GM19452 (cell line): ENCODE data around the gene PIP5K1B.
A peak's percentile ranks its signal among the peaks of the same experiment; 100 is the strongest.

Source experiments
- ATAC-seq: cut with Tn5 transposase; IDR thresholded peaks from one replicate; pipeline ENCODE4 v1.9.1; 2021; ENCODE audit not compliant: unreplicated experiment

PIP5K1B gene

DNA sequence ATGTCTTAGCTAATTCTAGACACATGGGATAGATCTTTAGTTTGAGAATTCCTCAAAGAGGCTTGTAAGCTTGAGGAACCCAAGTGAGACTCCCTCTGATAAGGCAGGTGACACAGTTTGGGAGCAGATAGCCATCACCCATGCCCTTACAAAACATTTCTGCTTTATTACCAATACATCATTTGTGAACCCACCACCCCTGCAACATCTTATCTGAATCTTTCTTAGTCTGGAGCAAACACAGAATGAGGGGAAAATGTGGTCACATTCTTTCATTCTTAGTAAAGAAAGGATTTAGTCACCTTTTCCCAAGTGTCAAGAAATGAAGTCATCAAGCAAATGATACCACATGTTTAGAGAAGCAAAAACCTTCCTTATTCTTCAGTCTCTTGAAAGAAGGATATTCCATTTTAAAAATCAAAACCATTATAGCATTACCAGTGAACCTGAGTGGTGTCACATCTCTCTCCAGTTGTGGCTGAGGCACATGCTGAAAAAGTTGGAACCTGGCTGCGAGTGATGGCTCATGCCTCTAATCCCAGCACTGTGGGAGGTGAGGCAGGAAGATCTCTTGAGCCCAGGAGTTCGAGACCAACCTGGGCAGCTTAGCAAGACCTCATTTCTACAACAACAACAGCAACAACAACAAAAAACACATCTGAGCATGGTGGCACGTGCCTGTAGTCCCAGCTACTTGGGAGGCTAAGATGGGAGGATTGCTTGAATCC, 243.0 kb downstream of the PIP5K1B start:
- no peak for ATAC-seq

DNA sequence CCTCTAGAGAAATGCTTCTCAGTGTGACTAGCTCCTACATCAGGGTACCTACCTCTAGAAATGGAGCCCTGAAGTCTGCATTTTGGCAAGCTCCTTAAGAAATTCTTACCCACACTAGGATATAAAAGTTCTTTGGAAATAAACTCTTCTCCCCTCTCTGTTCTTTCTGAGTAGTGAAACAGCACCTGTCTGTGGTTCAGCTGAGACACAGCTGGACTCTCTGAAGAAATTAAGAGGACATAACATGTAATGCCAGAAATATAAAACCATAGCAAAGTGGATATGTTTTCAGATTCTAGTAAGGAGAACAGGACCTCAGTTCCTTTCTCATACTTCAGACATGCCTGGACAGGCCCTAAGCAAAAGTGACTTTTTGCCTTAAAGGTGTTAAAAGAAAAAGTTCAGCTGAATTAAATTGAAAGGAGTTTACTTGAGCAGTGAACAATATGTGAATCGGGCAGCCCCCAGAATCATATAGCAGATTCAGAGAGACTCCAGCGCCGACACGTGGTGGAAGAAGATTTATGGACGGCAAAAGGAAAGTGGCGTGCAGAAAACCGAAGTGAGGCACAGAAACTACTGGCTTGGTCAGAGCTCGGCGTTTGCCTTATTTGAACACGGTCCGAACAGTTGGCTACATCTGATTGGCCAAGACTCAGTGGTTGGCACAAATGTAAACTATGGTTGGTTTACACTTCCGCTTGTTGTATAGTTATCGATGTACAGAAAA, 244.4 kb downstream of the PIP5K1B start:
- ATAC-seq = no peak

DNA sequence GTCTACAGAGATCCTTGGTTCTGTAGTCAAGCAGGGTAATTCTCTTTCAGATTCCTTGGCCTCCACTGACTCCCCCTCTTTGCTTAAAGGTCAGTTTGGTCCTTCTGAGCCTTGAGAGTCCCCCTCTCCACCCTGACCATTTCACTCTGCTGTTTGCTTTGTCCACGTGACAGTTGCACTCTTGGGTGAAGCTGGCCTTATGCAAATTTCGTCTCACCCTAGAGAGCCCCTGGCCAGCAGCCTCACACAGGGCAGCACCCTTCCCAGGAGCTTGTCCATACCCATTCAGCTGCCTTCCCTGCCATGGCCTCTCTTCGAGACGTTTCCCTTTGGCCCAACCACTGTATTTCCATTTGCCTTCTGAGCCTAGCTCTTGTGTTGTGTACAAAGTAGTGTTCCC, 245.1 kb downstream of the PIP5K1B start:
- ATAC-seq = no peak

DNA sequence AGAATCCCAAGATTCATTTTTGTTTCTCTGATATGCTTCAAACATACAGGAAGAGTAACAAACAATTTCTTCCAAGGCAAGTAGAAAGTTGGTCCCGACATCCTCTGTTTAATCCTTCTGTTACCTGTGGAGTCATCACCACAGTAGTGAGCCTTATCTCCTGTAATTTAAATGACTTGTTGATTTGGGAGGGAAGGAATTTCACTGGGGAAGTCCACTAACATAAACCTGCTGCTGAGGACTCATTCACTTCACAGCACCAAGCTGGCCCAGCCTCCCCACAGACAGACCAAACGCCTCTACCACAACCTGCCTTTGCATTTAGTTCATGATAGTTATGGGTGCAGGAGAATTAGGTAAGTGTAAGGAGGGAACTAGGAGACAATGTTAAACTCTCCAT, 245.6 kb downstream of the PIP5K1B start:
- no peak for ATAC-seq

DNA sequence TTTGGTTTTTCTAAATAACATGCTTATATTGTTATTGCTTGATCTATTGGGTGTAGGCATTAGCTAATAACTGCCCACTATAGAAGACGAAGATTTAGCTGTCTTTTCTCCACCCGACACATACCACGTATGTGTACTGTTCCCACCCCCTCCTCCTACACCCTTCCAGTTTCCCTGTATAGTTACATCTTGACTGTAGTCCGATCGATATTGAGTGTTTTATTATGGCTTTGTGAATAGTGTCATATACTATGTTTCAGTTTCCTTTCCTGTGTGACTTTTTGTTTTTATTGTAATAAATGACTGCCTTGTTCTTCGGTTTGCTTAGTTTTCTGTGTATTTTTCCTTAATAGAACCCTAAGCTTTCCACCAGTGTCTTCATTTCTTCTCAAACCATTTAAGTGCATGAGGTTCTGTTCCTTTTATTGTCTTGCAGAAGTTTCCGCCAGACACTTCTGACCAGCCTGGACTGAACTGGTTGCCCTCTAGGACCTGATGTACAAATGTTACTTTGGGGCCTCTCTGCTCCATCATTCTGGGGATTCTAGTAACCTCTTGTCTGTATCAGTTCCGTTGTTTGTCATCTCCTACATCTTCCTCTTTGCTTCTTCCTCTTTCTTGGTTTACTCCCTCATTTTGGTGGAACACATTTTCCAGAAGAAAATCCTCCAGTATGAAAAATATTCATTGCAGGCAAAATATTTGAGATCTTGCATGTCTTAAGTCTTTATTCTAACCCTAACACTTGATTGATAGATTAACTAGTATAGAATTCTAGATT, 247.0 kb downstream of the PIP5K1B start:
- ATAC-seq = peak; percentile 72

DNA sequence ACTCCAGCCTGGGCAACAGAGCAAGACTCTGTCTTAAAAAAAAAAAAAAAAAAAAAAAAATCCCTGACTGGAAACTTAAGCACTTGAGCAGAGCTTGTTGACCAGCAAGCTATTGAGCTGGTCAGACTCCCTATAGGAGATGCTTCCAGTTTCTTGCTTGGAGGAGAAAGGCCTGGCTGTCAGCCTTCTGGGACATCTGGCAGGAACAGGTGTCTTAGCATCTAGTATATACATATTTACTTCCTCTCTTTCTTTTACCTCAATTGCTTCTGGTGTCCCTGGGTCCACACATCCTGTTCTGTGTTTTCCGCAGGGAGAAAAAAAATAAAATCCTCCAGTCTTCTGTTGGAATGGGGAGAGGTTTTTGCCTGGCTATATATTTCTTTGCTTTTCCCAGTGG, 248.7 kb downstream of the PIP5K1B start:
- no peak for ATAC-seq

DNA sequence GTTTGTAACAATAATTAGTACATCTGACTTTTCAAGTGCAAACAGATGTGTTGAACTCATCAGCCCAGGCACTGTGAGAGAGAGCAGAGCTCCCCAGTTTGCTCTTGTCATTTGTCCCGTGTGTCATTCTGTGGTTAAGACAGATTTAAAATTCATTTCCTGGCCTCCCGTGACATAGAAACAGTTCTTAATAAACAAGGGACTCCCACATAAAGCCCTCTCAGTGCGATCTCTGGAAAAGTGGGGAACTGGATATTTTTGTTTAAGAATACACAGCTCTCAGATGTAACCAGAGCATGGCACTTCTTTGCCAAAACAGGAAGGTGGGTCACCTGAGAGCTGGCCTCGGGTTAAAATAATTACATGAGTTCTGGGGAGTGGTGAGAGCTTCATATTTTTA, 250.3 kb downstream of the PIP5K1B start:
- no peak for ATAC-seq

DNA sequence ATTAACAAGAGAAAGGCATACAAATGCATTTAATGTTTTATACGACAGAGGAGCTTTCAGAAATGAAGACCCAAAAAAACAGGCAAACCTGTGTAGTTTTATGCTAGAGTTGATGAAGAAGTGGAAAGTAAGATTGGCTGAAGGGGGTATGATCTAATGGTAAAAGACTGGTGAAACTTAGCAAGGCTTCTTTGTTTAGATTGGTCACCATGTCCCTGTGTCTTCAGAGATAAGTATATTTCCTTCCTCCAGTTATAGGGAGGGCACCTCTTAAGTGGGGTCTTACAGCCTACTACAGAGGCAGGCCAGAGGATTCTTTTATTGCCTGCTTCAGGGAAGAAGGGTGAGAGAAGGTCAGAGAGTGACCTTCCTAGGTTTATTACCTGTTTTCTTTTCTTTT, 252.4 kb downstream of the PIP5K1B start:
- no peak for ATAC-seq

DNA sequence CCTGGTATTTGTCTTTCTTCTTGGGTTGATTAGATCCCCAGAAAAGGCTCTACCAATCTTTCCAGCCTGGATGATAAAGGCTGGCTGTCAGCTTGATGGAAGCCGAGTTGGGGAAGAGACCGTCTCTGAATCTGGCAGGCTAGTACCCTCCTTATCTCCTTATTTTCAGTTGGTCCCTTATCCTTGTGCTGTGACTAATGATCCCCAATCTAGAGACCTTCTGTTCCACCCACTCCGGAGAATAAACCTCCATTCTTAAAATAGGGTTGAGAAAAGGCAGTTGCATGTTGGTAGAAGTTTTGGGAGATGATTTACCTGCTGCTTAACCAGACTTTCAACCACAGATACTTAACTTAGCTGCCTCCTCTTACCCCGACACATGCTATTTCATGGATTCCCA, 256.5 kb downstream of the PIP5K1B start:
- peak; percentile 60 for ATAC-seq

DNA sequence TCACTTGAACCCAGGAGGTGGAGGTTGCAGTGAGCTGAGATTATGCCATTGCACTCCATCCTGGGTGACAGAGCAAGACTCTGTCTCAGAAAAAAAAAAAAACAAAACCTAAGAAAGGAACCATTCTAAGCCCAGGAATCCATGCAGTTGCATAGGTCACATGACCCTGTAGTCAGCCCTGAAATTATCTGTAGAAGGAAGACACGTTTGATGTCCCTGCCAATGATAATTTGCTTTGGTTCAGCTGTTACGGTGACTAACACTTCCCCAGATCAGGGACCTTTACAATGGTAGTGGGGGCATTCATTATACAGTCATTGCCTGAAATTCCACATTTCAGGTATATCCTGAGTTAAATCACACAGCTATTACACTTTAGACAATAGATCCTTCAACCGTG, 258.4 kb downstream of the PIP5K1B start:
- ATAC-seq = no peak

DNA sequence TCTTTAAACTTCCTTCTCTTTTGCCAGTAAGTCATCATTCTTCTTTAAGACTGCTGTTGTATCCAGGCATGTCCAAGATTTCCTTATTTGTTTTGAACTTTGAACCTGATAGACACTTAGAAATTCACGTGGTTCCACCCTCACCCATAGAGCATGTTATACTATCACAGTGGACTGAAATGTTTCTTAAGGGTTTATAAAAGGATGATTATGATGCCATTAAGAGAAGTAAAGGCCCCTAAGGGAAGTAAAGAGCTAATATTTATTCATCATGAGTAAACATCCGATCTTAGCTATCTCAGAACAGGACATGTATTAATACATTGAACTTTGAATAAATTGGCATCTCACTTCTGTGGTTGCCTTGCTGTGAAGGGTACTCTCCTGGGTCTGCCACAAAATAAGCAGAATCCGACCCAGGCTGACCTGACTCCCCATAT, 259.1 kb downstream of the PIP5K1B start:
- no peak for ATAC-seq

DNA sequence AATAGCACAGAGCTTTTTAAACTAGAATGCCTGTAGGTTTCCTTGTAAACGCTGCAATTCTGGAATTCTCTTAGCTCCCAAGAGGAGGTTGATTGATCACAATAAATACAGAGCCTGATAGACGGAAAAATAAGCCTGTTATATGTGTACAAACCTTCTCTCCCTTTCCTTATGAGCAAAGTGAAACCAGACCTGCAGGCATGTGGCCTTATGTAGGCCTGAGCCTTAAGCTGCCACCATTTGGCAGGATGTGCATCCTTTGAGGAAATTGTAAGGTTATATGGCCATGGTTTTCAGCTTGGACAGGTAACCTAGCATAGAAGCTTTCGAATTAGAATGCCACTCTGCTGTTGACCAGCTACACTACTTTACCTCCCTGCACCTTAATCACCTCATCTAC, 259.7 kb downstream of the PIP5K1B start:
- no peak for ATAC-seq

DNA sequence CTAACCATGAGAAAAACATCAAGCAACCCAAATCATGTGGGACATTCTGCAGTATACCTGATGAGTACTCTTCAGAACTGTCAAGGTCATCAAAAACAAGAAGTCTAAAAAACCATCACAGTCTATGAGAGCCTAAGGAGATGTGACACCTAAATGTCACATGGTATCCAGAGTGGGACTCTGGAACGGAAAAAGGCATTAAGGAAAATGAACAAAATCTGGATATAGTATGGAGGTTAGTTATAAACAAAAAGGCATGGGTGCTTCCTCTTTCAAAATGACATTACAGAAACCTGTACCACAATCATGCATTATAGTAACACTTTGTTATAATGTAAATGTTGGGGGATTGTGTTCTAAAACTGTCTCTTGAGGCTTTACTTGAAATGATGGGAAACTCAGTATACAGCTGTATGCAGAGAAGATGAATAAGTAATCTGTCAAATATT, 261.5 kb downstream of the PIP5K1B start:
- ATAC-seq = peak; percentile 63

DNA sequence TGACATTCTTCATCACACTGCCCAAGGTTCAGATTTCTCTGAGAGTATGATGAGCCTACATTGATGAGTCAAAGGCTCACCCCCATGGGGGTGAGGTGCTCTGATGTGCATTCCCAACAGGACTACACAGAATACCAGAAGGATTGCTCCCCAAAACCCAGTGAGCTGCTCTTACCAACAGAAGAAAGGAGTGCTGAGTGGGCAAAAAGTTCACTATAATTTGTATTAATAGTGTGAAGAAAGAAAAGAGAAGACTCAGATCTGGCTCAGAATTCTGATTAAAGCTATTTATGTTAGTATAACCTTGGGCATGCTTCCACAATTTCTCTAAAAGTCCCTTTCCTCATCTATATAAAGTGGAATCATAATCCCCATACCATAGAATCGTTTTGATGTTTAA, 262.8 kb downstream of the PIP5K1B start:
- ATAC-seq = no peak

DNA sequence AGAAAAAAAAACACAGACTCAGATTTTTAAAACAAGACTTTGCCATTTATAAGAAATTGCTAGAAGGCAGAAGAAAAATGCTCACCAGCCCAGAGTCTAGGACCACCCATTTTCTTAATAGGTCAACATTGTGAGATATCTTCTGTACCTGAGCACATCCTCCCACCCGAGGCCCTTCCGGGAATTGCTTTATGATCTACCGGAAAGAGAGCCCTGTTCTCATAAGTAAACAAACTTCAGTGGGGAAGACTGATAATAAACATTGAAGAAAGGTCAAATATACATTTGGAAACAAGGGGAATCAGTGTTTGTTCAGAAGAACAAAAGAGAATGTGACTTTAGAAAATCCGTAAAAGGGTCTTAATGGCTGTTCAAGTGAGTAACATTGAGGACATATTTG, 264.5 kb downstream of the PIP5K1B start:
- ATAC-seq = no peak

DNA sequence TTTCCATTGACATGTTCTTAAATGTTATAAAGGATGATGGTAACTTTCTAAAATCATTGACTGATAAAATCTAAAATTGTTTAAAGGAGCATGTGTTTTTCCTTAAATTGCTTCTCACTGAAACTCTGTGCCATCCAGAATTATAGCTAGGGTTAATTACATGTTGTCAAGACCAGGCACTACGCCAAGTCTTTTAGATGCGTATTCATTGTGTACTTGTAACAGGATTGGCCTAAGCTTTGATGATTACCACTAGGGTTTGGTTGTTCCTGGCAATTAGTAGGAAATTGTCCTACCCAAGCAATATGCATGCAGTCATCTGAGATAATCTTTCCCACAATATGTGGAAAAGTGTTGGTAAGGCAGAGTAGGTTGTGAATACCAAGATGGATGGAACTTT, 265.1 kb downstream of the PIP5K1B start:
- no peak for ATAC-seq

DNA sequence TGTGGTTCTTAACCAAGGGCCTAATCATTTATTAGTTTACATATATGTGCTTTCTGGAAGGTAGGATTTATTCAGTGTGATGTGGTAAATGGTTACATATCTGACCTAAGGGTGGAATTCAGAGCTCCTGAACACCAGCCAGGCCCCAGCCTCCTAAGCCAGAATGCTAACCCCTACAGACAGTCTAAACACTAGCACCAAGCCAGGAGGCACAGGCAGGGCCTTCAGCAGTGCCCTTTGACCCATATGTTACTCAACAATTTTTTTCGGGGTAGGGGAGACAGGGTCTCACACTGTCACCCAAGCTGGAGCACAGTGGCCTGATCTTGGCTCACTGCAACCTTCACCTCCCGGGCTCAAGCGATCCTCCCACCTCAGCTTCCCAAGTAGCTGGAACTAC, 268.6 kb downstream of the PIP5K1B start:
- no peak for ATAC-seq

DNA sequence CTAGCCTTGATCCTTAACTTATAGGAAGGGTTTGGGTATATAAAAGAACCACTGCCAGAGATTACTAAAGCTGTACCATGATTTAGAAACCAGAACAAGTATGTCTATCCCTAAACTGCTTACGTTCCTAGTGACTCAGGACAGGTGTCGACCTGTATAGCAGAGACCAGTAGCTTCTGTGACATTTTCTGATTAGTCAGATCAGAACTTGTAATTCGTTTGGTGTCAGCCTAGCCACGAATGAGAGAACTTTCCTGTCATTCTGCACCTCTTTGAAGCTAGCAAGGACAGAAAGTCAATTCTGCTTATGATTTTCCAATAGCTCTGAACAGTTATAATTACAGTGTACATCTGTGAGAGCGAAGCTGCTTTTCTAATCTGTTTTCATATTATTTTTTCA, 269.4 kb downstream of the PIP5K1B start:
- ATAC-seq = peak; percentile 92

DNA sequence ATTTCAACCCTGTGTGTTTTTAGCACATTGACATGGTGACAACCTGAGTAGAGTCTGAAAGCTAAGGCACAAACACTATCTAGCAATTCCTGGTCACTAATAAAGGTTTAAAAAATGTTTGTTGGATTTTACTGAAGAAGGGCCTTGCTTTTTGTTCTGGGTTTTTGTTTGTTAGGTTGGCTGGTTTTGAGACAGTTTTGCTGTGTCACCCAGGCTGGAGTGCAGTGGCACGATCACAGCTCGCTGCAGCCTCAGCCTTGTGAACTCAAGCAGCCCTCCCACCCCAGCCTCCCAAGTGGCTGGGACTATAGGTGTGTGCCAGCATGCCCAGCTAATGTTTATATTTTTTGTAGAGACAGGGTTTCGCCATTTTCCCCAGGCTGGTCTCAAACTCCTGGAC, 269.9 kb downstream of the PIP5K1B start:
- ATAC-seq = no peak

DNA sequence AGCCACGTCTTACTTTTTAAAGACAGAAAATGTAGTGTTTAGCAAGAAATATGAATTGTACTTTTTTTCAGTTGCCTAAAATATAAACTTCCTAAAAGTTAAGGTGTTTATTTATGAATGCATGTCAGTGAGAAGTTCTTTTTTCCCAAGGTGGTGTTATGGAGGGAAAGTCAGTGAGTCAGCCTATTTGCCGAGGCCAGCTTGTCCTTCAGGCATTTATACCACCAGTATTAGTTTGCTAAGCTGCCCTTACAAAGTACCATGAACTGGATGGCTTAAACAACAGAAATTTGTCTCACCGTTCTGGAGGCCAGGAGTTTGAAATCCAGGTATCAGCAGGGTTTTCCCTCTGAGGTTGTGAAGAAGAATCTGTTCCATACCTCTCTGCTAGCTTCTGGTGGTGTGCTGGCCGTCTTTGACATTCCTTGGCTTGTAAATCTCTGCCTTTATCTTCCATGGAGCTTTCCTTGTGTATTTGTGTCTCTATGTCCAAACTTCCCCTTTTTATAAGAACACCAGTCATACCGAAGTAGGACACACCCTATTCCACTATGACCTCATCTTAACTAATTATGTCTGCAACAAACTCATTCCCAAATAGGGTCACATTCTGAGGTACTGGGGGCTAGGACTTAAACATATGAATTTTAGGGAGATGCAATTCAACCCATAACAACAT, 270.5 kb downstream of the PIP5K1B start:
- ATAC-seq = no peak

DNA sequence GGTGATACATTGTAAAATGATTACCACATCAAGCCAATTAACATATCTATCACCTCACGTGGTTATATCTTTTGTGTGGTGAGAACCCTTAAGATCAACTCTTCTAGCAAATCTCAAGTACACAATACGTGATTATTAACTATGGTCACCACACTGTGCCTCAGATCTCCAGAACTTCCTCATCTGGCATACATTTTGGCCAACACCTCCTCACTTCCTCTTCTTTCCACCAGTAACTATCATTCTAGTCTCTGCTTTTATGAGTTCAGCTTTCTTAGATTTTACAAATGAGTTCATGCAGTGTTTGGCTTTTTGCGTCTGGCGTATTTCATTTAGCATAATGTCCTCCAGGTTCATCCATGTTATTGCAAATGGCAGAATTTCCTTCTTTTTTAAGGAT, 273.0 kb downstream of the PIP5K1B start:
- ATAC-seq = no peak
